ENCODE data around the gene TP53I3. TPM values are rescaled to one million over a fixed set of nuclear protein-coding genes. Genes with fewer than 3 reads are reported as not detected.

TP53I3 gene
- total and polyA plus RNA-seq, 2 of the 4 experiments (the other 2 are of a cell fraction): 25.5 to 42.2 TPM

GRCh38 chr2:24111407-24111901, 26.8 kb upstream of the TP53I3 start:
- H2AK5ac ChIP-seq (ENCODE audit: low read depth, low read length): no peak overlapping the region
- no peak overlapping the region for H2AK9ac ChIP-seq (replicated peaks; ENCODE audit: low read depth, low read length, poor library complexity)
- H3K14ac ChIP-seq (replicated peaks; ENCODE audit: low read depth, low read length): no peak overlapping the region
- no peak overlapping the region for H2BK15ac ChIP-seq (ENCODE audit: low read depth, low read length)
- DNase-seq (peak; percentile 35), ATAC-seq (ENCODE audit: low read depth) (peak; percentile 62)
- no peak overlapping the region for H4K8ac ChIP-seq (ENCODE audit: low read depth in 2 of 2, low read length in 2 of 2)
- no peak overlapping the region for H4K91ac ChIP-seq (ENCODE audit: insufficient read depth, low read depth, low read length)
- H4K5ac ChIP-seq (ENCODE audit: low read depth, low read length): no peak overlapping the region
- no peaks in the 10 kb centered on the region for H3K4me1 ChIP-seq (ENCODE audit: control insufficient read depth, insufficient read depth, low read length)
- H3K4ac ChIP-seq (ENCODE audit: low read depth, low read length): no peak overlapping the region
- in situ Hi-C loops (cut with MboI; ENCODE audit: low sequenced_read_pairs) (no loop called here), intact Hi-C loops (cut with micrococcal nuclease) (no loop called here), dilution Hi-C loops (cut with HindIII; ENCODE audit: low sequenced_read_pairs, unreplicated experiment) (no loop called here)
- H3K9me3 ChIP-seq (ENCODE audit: control insufficient read depth, insufficient read depth, low read length): peaks cover 8% of the 10 kb centered on the region
- no peaks in the 10 kb centered on the region for H3K79me1 ChIP-seq (ENCODE audit: low read depth in 1 of 2, low read length in 2 of 2)
- no peak overlapping the region for H3K23ac ChIP-seq (ENCODE audit: low read depth, low read length)
- no peak overlapping the region for H3K18ac ChIP-seq (ENCODE audit: low read depth, low read length)
- no peak overlapping the region for H2BK120ac ChIP-seq (ENCODE audit: low read depth, low read length)
- POLR2A ChIA-PET (ENCODE audit: unreplicated experiment): interaction anchor here (0.6 to 1.0 kb wide), 2 partner anchors 11 to 20 kb away, joined by 4 to 7 read pairs; no protein-coding TSS in a partner anchor
- no peak overlapping the region for H2AFZ ChIP-seq (replicated peaks; ENCODE audit: low read length, poor library complexity)
- no peak overlapping the region for H3K56ac ChIP-seq (ENCODE audit: extremely low read depth, insufficient read depth, low read length)
- H3K4me2 ChIP-seq (ENCODE audit: low read depth, low read length): no peak overlapping the region
- no peak overlapping the region for H3K4me3 ChIP-seq (ENCODE audit: insufficient read depth, low read depth, low read length)
- no peaks in the 10 kb centered on the region for H4K20me1 ChIP-seq (ENCODE audit: insufficient read depth, low read length)
- H3K36me3 ChIP-seq (ENCODE audit: control insufficient read depth, insufficient read depth, low read length): no peaks in the 10 kb centered on the region; the same call in 1 of the 2 replicates
- 80% methylated on average over 1 of the region's 2 CpGs; no CpG with 5 or more reads in 1 of the 2 experiments for whole genome bisulfite sequencing, 2 experiments (ENCODE audit: extremely low coverage in 2 of 2, insufficient read length in 1 of 2)
- BruUV-seq (replicated peaks): no TSS peak
- H2BK5ac ChIP-seq (ENCODE audit: low read depth, low read length, poor library complexity, severe bottlenecking): no peak overlapping the region
- TF ChIP-seq RAD21 (IDR thresholded peaks at IDR 0.05; ENCODE audit: low read length) (no peak), NFE2L2 (IDR thresholded peaks at IDR 0.05; ENCODE audit: low read depth, low read length) (0 out of 2 replicates have a peak, but pooled peaks have one; percentile 30), MAFK (IDR thresholded peaks at IDR 0.05; ENCODE audit: low read depth, low read length) (peak; percentile 68)
- CTCF ChIA-PET: interaction anchor here (1.2 kb wide), 1 partner anchor 27 kb away, joined by 5 read pairs; the partner anchor contains the start of gene TP53I3
- no peak overlapping the region for H3K9ac ChIP-seq (ENCODE audit: low read depth, low read length)
- H3K27me3 ChIP-seq (ENCODE audit: control insufficient read depth, insufficient read depth, low read length): no peaks in the 10 kb centered on the region
- no peaks in the 10 kb centered on the region for H3K9me1 ChIP-seq (ENCODE audit: insufficient read depth, low read length)
- H2BK20ac ChIP-seq (ENCODE audit: low read depth, low read length): no peak overlapping the region
- H3K27ac ChIP-seq (ENCODE audit: insufficient read depth, low read length): no peak overlapping the region
